ENCODE results near the gene BCAR1. TPM values are rescaled to one million over a fixed set of nuclear protein-coding genes. Genes with fewer than 3 reads are reported as not detected.
A peak's percentile ranks its signal among the peaks of the same experiment; 100 is the strongest.

Gene BCAR1
- total RNA-seq, 1 experiment from 2014 or later: 120 TPM

- H3K4me1 ChIP-seq (ENCODE audit: control insufficient read depth, insufficient read depth, low read length): peaks cover 66% of the 10 kb centered on the region
- no peaks in the 10 kb centered on the region; the same call in 1 of the 2 replicates for H3K36me3 ChIP-seq (ENCODE audit: control insufficient read depth, insufficient read depth, low read length)
- intact Hi-C loops (cut with micrococcal nuclease; ENCODE audit: unreplicated experiment) (no loop called here), in situ Hi-C loops (cut with HindIII; ENCODE audit: low pct_unique_long_range_greater_than_20kb, low sequenced_read_pairs) (no loop called here)
- TF ChIP-seq CTCF (IDR thresholded peaks at IDR 0.05) (no peak), SIN3A (IDR thresholded peaks at IDR 0.05; ENCODE audit: borderline replicate concordance, insufficient read depth, low read depth, low read length) (0 out of 2 replicates have a peak, but pooled peaks have one; percentile 41), REST (IDR thresholded peaks at IDR 0.05; ENCODE audit: insufficient read depth in 1 of 2, low read depth in 2 of 2, low read length in 1 of 2) (no peak), TCF7L2 (IDR thresholded peaks at IDR 0.05; ENCODE audit: low read depth, low read length) (0 out of 2 replicates have a peak, but pooled peaks have one; percentile 40), POLR2AphosphoS5 (IDR thresholded peaks at IDR 0.05; ENCODE audit: low read depth, low read length) (no peak)
- BruUV-seq (replicated peaks): no TSS peak
- H3K9me3 ChIP-seq (ENCODE audit: control insufficient read depth, insufficient read depth, low read depth, low read length): no peaks in the 10 kb centered on the region
- CTCF ChIA-PET: interaction anchor here (1.3 kb wide), 1 partner anchor 11 kb away, joined by 4 read pairs; no protein-coding TSS in a partner anchor
- POLR2A ChIA-PET: interaction anchor here (0.8 to 1.0 kb wide), 2 partner anchors 61 to 113 kb away, joined by 3 to 6 read pairs; no protein-coding TSS in a partner anchor
- DNase-seq (ENCODE audit: low read depth, low spot score): peak; percentile 74
- peak overlapping the region; percentile 95 for H3K27ac ChIP-seq (ENCODE audit: low read length)
- peak overlapping the region in 1 of 2 experiments; percentile 20; a peak in 1 of 4 replicates for H3K4me3 ChIP-seq (ENCODE audit: low read depth in 2 of 2, low read length in 2 of 2)
- ATAC-seq: peak; percentile 75
- H3K27me3 ChIP-seq (ENCODE audit: control insufficient read depth, insufficient read depth, low read length): no peaks in the 10 kb centered on the region
Measured at GRCh38 chr16:75244844-75245758, 6.3 kb downstream of the BCAR1 start.

GRCh38 chr16:75244225-75244809 lies 7.1 kb downstream of the BCAR1 start:
- Histone ChIP-seq H3K4me1 (ENCODE audit: control insufficient read depth, insufficient read depth, low read length) (peaks cover 72% of the 10 kb centered on the region), H3K4me3 (ENCODE audit: low read depth in 2 of 2, low read length in 2 of 2) (no peak overlapping the region), H3K9me3 (ENCODE audit: control insufficient read depth, insufficient read depth, low read depth, low read length) (no peaks in the 10 kb centered on the region), H3K27me3 (ENCODE audit: control insufficient read depth, insufficient read depth, low read length) (no peaks in the 10 kb centered on the region), H3K36me3 (ENCODE audit: control insufficient read depth, insufficient read depth, low read length) (no peaks in the 10 kb centered on the region; the same call in 1 of the 2 replicates), H3K27ac (ENCODE audit: low read length) (peak overlapping the region; percentile 95)
- intact Hi-C loops (cut with micrococcal nuclease; ENCODE audit: unreplicated experiment): no loop called here
- ChIA-PET POLR2A (no interaction called here), CTCF (no interaction called here)
- TF ChIP-seq REST (IDR thresholded peaks at IDR 0.05; ENCODE audit: insufficient read depth in 1 of 2, low read depth in 2 of 2, low read length in 1 of 2): no peak
- TF ChIP-seq TCF7L2 (IDR thresholded peaks at IDR 0.05; ENCODE audit: low read depth, low read length): no peak
- no peak for TF ChIP-seq POLR2AphosphoS5 (IDR thresholded peaks at IDR 0.05; ENCODE audit: low read depth, low read length)
- TF ChIP-seq SIN3A (IDR thresholded peaks at IDR 0.05; ENCODE audit: borderline replicate concordance, insufficient read depth, low read depth, low read length): no peak
- no peak for TF ChIP-seq CTCF (IDR thresholded peaks at IDR 0.05)
- in situ Hi-C loops (cut with HindIII; ENCODE audit: low pct_unique_long_range_greater_than_20kb, low sequenced_read_pairs): no loop called here
- no TSS peak for BruUV-seq (replicated peaks)
- ATAC-seq: no peak
- no peak for DNase-seq (ENCODE audit: low read depth, low spot score)

Measured in Panc1 (cell line).